Suppressor macrophage (primary cell): ENCODE data around the gene PAQR5.
"Not testable (repeated sequence)": the region's sequence is repeated elsewhere in the genome, so short reads cannot be mapped to it uniquely, and the experiment has no call there.

Experiments used
- DNase-seq, 4 experiments: peaks; one replicate each; pipeline ENCODE4 v3.0.0-alpha.2; 2020 to 2022
- total RNA-seq, 17 experiments: gene quantifications; one replicate each; lab custom pipeline; 2026; ENCODE audit warnings: mixed read lengths in 6 of 17, inconsistent platforms in 3 of 17; lab: John Stamatoyannopoulos, UW

Gene PAQR5, protein sequence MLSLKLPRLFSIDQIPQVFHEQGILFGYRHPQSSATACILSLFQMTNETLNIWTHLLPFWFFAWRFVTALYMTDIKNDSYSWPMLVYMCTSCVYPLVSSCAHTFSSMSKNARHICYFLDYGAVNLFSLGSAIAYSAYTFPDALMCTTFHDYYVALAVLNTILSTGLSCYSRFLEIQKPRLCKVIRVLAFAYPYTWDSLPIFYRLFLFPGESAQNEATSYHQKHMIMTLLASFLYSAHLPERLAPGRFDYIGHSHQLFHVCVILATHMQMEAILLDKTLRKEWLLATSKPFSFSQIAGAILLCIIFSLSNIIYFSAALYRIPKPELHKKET
- total RNA-seq, result 13.5 to 109 (median 24.8) reads per million in 17 experiments

DNA sequence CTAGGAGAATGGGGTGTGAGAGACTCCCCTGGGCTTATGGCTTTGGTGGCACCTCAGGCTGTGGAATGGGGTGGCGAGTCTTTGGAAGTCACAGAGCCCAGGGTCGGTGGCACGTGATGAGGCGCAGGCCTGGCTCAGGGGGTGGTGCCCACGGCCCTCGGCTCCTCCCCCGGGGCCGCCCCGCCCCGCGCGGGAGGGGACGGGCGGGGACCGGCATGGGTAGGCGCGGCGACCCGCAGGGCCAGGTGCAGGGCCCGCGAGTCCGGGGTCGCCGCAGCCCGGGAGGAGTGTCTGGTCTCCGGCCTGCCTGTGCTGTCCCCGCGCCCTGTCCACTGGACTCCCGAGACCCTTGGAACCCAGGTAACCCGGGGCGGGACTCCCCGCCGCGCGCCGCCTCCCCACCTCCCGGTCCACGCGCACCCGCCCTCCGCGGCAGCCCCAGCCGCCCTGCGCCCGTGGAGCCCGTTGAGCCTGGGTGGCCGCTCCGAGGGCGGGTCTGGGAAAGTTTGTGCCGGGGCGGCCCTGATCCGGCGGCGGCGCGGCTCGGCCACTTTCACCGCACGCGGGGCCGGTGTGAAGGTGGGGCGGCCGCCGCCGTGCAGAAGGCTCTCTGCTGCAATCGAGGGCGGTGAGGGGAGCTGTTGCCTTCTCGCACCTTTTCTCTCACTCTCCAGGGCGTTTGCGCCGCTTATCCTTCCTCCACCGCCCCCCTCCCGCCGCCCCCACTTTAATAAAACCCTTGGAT, at the start of gene PAQR5:
Gene PAQR5 (plus strand): TSS at position 216 of the 745 bp plus-strand sequence. CDS start 61,169 bp downstream, outside the sequence.
- peak in 3 of 4 experiments; percentile 36 to 68 (median 58) for DNase-seq

DNA sequence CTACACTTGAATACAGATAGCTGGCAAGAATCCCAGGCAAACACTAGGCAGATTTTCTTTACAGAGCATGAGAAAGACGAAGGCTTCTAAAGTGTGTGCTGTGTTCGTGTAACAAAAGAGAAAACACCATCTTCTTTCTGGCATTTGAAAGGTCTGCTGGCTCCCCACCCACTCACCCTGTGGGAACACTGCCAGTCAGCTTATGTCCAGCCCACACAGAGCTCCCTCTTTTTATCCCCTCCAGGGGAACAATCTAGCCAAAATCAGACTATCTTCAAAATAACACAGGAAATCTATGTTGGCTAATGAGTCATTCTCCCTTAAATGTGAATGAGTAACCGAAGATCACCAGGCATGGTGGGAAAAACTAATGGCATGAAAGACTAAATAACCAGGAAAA, 45.6 kb upstream of the PAQR5 start:
- peak; percentile 34 to 70 (median 56) for DNase-seq

DNA sequence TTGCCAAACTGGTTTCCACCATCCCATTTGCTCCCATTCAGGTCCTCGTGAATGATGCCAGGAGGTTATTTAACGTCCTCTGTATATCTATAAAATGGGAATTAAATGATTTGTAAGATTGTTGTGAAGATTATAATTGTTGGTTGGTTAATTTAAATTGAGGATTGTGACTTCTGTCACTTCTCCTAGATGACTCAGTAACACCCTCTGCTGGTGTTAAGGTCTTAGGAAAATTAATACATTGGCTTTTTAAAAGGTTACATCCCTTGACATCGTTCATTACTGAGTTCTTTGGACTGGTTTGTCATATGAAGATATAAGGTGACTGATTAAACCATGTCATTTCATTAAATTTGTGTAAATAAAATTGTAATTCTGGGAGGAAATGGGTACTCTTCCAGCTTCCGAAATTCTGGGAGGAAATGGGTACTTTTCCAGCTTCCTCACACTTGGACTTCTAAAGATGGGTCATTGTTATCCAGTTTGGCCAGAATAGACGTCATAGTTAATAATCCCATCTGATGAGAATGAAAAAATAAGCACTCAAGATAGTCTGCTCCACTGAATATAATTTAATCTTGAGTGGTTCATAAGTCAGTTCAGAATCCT, 33.3 kb upstream of the PAQR5 start:
- peak; percentile 9 to 70 (median 43) for DNase-seq

DNA sequence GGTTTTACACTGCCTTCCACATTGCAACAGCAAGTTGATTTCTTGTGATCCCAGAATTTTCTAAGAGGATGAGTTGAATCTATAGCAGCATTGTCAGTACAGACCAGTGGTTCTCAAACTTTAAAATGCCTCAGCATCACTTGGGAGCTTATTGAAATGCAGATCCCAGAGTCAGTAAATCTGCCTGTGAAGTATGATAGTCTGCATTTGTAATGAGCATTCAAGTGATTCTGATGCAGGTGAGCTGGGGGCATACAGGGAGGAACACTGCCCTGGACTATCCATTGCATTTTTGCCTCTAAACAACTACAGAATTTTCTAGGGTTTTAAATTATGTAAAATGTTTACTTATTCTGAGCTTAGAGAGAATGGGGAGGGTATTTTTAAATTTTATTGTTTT, 27.5 kb upstream of the PAQR5 start:
- DNase-seq, result no peak

DNA sequence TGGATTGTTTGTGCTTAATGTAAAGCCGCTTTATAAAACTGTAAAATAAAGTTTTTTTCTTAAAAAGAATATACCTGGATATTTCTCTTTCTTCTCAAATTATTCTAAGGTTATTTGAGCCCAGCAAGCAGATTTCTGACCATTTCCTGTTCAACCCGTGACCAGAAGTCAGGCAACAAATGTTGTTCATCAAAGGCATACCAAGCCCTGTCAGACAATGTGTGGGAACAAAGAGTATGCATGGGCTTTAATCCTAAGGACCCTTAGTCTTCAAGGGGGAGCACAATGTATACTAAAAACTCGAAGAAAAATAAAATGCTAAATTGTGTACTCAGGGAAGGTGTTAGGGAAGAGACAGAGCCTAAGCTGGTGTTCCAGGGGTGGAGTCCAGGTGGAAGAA, 26.6 kb upstream of the PAQR5 start:
- DNase-seq, result no peak

DNA sequence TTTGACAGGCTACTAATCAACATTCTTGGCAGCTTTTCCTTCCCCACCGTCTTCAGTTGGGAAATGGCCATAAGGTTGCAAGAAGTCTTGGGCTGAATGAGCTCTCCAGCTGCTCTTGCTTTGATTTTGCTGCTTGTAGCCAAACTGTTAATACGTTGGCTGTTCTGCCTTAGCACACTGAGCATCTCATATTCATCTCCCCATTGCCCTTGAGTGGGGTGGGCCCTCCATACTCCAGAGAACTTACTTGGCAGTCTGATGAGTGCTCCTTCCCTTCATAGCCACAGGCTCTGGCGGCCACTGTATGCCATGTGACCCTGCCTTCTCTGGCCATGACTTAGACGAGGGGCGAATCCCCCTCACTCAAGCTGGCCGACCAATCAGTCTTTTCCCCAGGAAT, 25.8 kb upstream of the PAQR5 start:
- DNase-seq, result no peak

DNA sequence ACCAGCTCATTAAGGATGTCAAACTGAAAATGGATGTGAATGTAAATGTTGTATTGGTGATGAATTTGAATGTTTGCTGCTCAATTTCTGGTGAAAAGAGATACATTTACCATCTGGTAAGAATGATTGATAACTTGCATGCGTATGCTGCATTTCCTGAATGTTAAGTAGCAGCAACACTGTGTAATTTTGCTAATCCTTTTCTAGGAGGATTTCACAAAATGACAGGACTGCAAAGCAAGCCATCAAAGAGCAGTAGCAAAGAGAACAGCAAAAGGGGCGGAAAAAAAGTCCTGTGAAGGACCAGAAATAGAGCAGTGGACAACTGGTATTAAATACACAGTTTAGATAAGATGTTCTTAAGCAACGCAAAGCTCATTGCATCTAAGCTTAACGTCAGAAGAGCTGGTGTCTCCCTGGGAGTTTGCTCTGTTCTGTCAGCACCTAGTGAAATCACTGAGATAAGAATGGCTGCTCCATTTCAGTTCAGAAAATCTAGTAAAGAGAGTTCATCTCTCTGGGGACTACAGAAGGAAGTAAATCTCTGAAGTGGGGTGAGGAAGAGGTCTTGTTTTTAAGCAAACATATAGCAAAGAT, 23.5 kb upstream of the PAQR5 start:
- DNase-seq, result no peak

DNA sequence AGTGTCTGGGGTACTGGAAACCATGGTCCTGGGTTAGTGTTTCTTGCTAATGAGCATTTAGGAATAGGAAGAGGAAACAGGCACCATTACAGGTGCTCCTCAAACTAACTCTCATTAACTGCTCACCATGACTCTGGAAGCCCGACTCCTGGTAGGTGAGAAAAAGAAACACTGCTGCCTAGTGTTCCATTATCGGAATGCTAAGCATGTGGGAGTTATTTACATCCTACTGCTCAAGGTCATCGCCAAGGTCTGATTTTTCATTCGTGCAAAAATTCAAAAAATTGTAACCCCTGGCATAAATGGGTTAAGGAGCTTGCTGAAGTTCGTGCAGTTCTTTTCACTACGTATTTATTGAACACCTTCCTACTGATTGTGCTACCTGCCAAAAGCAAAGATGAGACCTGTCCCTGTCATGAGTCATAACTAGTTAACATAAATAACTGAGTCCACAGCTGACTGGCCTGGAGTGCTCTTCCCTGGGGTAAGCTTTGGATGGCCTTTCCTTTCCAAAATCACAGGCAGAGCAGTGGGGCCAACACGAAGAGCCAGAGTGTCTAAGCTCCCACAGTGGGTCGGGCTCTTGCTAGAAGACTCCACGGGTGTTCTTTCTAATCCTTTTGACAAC, 22.7 kb upstream of the PAQR5 start:
- no peak for DNase-seq

DNA sequence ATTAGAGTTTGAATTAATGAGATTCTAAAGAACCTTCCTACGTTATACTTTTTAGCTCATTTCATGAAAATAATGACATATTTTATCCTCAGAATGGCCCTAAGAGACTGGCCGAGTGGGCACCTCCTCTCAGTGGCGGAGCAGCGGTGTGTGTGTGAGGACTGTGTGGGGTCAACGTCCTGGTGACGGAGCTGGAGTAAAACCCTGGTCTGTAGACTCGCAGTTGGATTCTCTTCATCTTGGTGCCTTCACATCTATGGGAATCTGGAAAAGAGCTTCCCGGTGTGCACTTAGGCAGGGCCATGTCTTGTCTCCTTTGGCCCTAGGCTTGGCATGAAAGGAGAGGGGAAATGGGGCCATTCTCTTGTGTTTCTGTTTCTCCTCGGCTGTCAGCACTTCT, 21.4 kb upstream of the PAQR5 start:
- no peak for DNase-seq

DNA sequence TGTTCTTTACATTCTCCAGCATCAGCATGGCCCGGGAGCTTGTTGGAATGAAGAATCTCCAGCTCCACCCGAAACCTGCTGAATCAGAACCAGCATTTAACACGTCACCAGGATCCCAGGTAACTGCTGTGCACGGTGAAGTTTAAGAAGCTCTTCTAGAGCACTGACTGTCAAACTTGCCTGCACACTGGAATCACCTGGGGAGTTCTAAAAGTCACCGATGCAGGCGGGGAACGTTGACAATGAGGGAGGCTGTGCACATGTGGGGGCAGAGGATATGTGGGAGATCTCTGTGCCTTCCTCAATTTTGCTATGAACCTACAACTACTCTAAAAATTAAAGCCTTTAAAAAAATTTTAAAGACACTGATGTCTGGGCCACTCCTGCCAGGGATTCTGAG, 19.1 kb upstream of the PAQR5 start:
- no peak for DNase-seq

DNA sequence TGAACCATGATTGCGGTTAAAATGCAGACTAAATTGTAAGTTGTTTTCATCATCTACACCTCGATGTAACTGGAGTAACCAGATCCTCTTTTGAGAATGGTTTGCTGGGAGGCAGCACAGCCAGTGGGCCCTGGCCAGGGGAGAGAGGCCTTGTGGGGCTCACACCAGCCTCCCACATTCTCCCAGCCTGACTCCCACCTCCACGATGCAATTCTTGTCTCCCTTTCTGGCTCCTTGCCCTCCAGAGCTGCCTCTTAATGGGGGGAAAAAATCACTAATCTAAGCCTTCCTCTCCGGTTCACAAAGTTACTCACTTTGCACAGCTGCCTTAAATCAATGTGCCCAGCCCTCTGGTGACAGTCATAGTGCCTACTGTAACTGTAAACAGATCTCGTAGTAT, 17.9 kb upstream of the PAQR5 start:
- DNase-seq, result no peak

DNA sequence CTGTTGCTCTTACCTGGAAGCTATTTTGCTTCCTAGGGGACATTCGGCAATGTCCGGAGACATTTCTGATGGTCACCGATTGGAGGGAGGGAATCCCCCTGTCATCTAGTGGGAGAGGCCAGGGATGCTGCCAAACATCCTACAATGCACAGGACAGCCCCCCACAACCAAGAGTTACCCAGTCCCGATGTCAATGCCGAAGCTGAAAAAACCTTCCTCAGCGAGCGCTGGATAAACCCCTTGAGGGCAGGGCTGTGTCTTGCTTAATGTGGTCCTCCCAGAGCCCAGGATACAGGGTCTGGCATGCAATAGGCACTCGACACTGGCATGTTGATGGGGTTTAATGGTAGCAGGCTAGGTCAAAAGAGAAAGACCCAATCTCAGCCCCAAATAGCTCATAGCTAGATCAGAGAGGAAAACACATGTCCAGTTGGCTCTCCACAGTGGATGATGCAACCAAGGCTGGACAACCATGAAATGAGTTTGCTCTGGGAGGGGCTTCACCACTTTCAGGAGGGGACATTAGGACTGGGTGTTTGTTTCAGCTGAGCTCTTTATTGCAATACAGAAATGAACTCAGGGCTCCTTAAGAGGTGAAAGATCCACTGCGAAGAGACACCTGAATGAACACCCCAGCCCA, 16.5 kb upstream of the PAQR5 start:
- no peak for DNase-seq

DNA sequence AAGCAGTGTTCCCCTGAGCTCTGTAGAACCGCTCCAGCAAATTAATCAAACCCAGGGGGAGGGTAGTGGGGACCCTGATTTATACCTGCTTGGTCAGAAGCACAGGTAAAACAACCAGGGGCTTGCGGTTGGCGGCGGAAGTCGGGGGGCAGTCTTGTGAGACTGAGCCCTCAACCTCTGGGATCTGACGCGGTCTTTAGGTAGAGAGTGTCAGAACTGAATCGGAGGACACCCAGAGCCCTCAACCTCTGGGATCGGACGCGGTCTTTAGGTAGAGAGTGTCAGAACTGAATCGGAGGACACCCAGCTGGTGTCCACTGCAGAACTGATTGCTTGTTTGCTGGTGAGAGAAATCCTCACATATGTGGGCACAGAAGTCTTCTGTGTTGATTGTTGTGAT, 12.9 kb upstream of the PAQR5 start:
- DNase-seq, result no peak

DNA sequence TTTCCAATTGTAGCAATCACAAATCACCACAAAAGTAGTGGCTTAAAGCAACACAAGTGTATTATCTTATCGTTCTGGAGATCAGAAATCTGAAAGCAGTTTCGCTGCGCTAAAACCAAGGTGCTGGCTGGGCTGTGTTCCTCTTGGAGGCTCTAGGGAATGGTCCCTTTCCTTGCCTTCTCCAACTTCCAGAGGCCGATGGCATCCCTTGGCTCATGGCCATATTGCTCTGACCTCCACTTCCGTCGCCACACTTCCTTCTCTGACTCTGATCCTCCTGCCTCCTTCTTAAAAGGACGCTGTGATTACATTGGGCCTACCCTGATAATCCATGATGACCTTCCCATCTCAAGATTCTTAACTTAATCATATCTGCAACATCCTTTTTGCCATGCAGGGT, 10.7 kb upstream of the PAQR5 start:
- DNase-seq, result no peak

DNA sequence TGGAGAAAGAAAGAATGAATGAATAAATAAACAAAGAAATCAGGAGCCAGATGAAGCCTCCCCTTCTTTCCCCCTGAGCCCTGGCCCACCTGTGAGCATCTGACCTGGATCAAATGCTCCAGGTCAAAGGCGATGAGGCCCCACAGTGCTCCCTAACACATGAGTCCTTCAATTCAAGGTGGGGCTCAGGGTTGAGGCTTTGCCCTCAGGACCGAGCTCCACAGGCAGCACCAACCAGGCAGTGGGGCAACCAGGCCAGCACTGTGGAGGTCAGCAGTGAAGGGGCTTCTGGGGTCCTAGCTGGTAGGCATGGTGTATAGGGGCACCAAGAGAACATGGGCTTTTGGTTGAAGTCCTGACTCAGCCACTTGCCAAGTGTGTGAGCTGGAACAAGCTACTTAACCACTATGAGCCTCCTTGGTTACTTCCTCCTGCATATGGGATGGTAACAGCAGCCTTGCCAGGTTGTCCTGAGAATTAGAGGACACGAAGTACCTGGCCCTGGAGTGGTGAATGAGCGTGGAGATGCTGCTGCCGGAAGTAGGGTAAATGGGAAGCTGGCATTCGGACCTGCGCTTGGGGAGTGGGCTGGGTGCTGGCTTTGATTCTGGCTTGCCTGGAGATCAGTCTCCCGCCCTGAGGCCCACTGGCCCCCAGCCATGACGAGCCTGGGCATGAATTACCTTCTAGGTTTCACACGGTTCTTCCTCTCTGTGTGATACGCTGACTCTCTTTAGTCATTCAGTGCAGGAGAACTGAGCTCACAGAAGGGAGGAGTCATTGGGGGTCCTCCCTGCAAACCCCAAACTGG, 10.0 kb upstream of the PAQR5 start:
- no peak for DNase-seq

DNA sequence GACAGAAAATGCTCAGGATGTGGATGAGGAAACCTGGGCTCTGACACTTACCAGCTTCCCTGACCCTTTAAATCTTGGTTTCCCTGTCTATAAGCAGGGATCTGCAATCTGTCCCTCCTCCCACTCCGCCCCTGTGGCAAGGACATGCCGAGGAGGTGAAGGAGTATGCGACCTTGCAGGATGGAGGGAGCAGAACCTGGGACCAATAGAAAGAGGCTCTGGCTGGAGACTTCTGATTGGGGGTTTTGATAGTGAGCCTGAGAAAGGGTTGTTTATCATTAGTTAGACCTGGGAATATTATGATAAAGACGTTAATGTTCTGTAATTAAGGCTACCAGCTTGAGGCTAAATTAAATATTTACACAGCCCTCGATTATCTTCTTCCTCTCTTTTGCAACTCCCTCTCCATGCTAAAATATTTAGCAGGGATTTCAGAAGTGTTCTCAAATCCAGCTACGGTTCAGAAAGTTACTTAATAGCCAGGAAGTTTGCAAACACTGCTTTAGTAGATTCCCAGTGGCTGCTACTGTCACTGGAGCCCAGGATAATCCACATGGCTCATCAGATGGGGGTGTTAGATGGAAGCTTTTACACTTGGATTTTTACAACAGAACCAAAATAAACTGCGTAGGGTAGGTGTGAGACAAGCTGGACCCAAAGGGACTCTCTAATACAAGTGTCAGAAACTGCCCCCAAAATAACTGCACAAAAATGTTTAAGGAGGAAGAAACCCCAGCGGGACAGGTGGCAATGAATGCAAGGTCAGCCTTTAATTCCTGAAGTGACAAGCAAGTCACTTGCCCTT, 9.2 kb upstream of the PAQR5 start:
- no peak for DNase-seq

DNA sequence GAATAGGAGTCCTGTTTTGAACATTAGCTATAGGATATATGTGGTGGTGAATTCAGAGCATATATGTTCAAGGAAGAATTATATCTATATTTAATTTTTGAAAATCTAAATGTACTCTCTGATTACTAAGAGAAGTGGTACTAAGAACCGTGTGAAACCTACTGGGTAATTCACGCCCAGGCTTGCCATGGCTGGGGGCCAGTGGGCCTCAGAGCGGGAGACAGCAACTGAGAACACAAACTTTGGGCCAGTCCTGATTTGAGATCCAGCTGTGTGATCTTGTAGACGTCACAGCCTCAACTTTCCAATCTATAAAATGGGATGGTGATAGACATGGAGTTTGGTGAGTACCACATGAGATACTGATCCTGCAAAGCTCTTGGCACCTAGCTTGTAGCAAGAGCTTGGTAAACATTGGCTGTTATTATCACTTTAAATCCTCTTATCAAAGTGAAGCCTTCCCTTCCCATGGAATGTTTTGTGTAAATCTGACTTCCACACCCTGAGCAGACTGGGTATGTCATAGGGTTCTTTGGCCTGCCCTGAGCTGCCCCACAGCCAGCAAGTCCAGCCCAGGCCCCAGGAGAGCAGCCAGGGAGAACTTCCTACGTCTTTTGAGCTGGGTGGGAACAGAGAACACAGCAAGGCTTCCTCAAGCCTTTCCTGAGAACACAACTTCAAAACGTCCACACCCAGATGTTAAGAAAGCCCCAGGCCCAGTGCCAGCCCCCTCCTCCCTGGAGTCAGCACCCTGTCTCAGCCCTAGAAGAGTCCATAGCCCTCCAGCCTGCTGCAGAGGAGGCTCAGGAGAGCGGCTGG, 8.2 kb upstream of the PAQR5 start:
- DNase-seq, result no peak

DNA sequence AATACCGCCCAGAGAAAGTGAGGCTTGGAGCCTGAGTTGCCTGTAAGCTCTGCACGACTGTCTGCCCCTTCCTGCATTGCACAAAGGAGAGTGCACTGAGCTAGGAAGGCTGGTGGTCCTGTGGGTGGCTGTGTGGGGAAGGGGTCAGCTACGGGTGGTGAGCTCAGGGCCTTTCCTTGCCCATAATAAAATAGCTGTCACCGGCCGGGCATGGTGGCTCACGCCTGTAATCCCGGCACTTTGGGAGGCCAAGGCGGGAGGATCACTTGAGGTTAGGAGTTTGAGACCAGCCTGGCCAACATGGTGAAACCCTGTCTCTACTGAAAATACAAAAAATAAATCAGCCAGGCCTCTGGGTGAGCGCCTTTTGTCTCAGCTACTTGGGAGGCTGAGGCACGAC, 7.1 kb upstream of the PAQR5 start:
- not testable (repeated sequence) for DNase-seq

DNA sequence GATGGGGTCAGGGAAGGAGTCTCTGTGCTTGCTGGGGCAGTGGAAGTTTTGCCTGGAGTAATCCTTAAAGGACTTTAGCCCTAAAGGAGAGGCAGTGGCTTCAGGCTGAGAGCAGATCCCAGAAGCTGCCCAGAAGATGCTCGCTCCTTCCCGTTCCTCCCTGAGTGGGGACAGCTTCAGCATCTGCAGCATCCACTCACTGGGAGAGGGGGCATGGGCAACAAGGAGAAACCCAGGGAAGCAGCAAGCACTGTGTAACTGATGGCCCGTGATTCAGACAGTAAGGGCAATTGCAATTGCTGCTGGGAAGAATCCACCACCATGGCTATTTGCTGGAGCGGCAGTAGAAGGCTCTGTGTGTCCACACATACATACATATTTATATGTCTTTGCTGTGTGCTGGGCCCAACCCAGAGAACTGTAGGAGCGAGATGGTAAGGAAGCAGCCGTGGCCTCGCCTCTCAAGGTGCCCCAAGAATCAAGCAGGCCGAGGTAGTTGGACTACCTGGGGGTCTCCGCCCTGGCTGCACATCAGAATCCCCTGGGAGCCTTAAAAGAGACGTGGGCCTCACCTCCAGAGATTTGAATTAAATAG, 5.8 kb upstream of the PAQR5 start:
- DNase-seq, result no peak
